ENCODE results near the gene ATP9A. TPM values are rescaled to one million over a fixed set of nuclear protein-coding genes. Genes with fewer than 3 reads are reported as not detected.

ATP9A gene
- total and polyA plus RNA-seq, 2 of the 8 experiments (the other 6 are each of a cell fraction or from before 2014, with no cell fraction given), result 5.0 to 6.4 TPM

DNA sequence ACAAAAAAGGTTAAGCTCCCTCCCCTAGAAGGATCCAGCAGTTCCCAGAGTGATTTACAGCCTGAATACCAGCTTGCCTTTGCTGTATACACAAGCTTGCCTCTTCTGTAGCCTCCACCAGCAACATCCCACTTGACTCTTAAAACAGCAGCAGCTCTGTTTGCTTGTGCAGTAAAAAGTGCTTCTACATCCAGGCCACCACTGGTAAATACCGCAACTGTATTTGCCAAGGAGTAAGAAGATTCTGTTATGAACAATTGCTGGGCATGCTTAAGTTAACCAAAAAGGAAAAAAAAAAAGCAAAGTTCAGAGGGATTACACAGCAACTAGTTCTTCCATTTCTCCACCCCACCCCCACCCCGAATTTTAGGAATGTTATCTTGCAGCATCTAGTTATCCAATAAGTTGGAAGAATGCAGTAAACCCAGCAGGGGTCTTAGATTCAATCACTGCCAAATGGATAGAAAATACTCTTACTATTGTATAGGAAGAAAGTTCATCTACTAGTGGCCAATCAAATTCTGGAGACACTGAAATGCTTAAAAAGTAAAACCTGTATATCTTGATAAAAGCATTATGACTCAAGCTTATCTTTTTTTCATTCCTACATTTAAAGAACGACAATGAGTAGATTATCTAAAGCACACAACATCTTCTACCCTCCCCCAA, 29.3 kb upstream of the ATP9A start (continued):
- TF ChIP-seq CHD7 (IDR thresholded peaks at IDR 0.05; ENCODE audit: insufficient replicate concordance, low read length) (peak; percentile 49), SP1 (IDR thresholded peaks at IDR 0.05; ENCODE audit: low read depth, low read length) (peak; percentile 57)

Data from H1 (cell line).